Liver (tissue), 9 donors: Measurements from ENCODE around the gene LPAR1. TPM values are rescaled to one million over a fixed set of nuclear protein-coding genes. Genes with fewer than 3 reads are reported as not detected.

ENCODE experiments used
- DNase-seq: peaks from one replicate; pipeline ENCODE4 v3.0.0-alpha.2; 2017; ENCODE audit warnings: low spot score
- H3K27ac ChIP-seq, 2 donors: one replicate each; pipeline ENCODE4 v1.7.0; 2013; ENCODE audit warnings: inconsistent platforms in 2 of 2, low read length in 2 of 2, control low read depth in 1 of 2, low read depth in 1 of 2, mild to moderate bottlenecking in 1 of 2
- H3K27me3 ChIP-seq, 4 donors: one replicate each; pipeline versions ENCODE4 v1.6.1 to v1.7.0; 2013; ENCODE audit warnings: low read length in 3 of 4, inconsistent platforms in 1 of 4, mild to moderate bottlenecking in 1 of 4, moderate library complexity in 1 of 4; ENCODE audit not compliant: control insufficient read depth in 4 of 4, insufficient read depth in 4 of 4
- H3K36me3 ChIP-seq, 4 donors: one replicate each; pipeline versions ENCODE4 v1.6.1 to v1.7.0; 2013; ENCODE audit warnings: low read length in 3 of 4, mild to moderate bottlenecking in 3 of 4, low read depth in 1 of 4, moderate library complexity in 1 of 4; ENCODE audit not compliant: control insufficient read depth in 4 of 4, insufficient read depth in 3 of 4
- H3K4me1 ChIP-seq, 4 donors: one replicate each; pipeline versions ENCODE4 v1.6.1 to v1.7.0; 2013; ENCODE audit warnings: low read length in 3 of 4, mild to moderate bottlenecking in 3 of 4, moderate library complexity in 1 of 4; ENCODE audit not compliant: control insufficient read depth in 4 of 4, insufficient read depth in 4 of 4
- H3K4me3 ChIP-seq, 3 donors: one replicate each; pipeline versions ENCODE4 v1.6.1 to v1.7.0; 2013; ENCODE audit warnings: low read length in 3 of 3, control low read depth in 1 of 3, low read depth in 1 of 3, mild to moderate bottlenecking in 1 of 3
- H3K9ac ChIP-seq, 2 donors: one replicate each; pipeline ENCODE4 v1.7.0; 2013; ENCODE audit warnings: low read length in 2 of 2, mild to moderate bottlenecking in 2 of 2, moderate library complexity in 2 of 2, control low read depth in 1 of 2, low read depth in 1 of 2
- H3K9me3 ChIP-seq, 4 donors: one replicate each; pipeline versions ENCODE4 v1.6.1 to v1.7.0; 2013; ENCODE audit warnings: low read length in 3 of 4; ENCODE audit not compliant: control insufficient read depth in 4 of 4
- ATF3 ChIP-seq: IDR thresholded peaks from 2 replicates; pipeline ENCODE4 v1.6.1; 2016; ENCODE audit warnings: antibody characterized with exemption
- CTCF ChIP-seq: fragments of 150-350 bp; IDR thresholded peaks from 2 replicates; pipeline ENCODE4 v1.5.1; 2017; ENCODE audit warnings: improper control_type of control experiment, low read depth, low read length; ENCODE audit not compliant: missing input control
- EGR1 ChIP-seq, 2 donors: IDR thresholded peaks; 2 replicates each; pipeline ENCODE4 v1.6.1; 2016 to 2018; ENCODE audit warnings: antibody characterized with exemption in 2 of 2, low read depth in 2 of 2
- FOXA1 ChIP-seq: IDR thresholded peaks from 2 replicates; pipeline ENCODE4 v1.6.1; 2016; ENCODE audit warnings: antibody characterized with exemption
- FOXA2 ChIP-seq: IDR thresholded peaks from 2 replicates; pipeline ENCODE4 v1.6.1; 2016; ENCODE audit warnings: antibody characterized with exemption
- GABPA ChIP-seq, 2 donors: IDR thresholded peaks in 1 of 2; conservative IDR thresholded peaks in 1 of 2; 2 replicates each; pipeline ENCODE4 v1.6.1; 2016; ENCODE audit warnings: antibody characterized with exemption in 2 of 2, mild to moderate bottlenecking in 1 of 2, moderate library complexity in 1 of 2
- HNF4A ChIP-seq, 2 donors: conservative IDR thresholded peaks; 2 replicates each; pipeline ENCODE4 v1.6.1; 2016; ENCODE audit warnings: antibody characterized with exemption in 2 of 2, mild to moderate bottlenecking in 2 of 2
- HNF4G ChIP-seq: IDR thresholded peaks from 2 replicates; pipeline ENCODE4 v1.6.1; 2016; ENCODE audit warnings: antibody characterized with exemption
- JUND ChIP-seq, 2 donors: IDR thresholded peaks; 2 replicates each; pipeline ENCODE4 v1.6.1; 2016; ENCODE audit warnings: antibody characterized with exemption in 2 of 2
- MAX ChIP-seq: IDR thresholded peaks from 2 replicates; pipeline ENCODE4 v1.6.1; 2016; ENCODE audit warnings: antibody characterized with exemption
- NR2F2 ChIP-seq: IDR thresholded peaks from 2 replicates; pipeline ENCODE4 v1.6.1; 2016; ENCODE audit warnings: antibody characterized with exemption
- RAD21 ChIP-seq, 2 donors: IDR thresholded peaks; 2 replicates each; pipeline ENCODE4 v1.6.1; 2016; ENCODE audit warnings: antibody characterized with exemption in 2 of 2, mild to moderate bottlenecking in 2 of 2
- REST ChIP-seq: IDR thresholded peaks from 2 replicates; pipeline ENCODE4 v1.6.1; 2016; ENCODE audit warnings: antibody characterized with exemption, mild to moderate bottlenecking
- RXRA ChIP-seq, 2 donors: IDR thresholded peaks; 2 replicates each; pipeline ENCODE4 v1.6.1; 2017 to 2018; ENCODE audit warnings: antibody characterized with exemption in 2 of 2, mild to moderate bottlenecking in 1 of 2
- SP1 ChIP-seq: IDR thresholded peaks from 2 replicates; pipeline ENCODE4 v1.6.1; 2018; ENCODE audit warnings: antibody characterized with exemption, mild to moderate bottlenecking
- TAF1 ChIP-seq: conservative IDR thresholded peaks from 2 replicates; pipeline ENCODE4 v1.6.1; 2016; ENCODE audit warnings: antibody characterized with exemption, mild to moderate bottlenecking
- YY1 ChIP-seq: IDR thresholded peaks from 2 replicates; pipeline ENCODE4 v1.6.1; 2016; ENCODE audit warnings: antibody characterized with exemption, mild to moderate bottlenecking
- ZBTB33 ChIP-seq: IDR thresholded peaks from 2 replicates; pipeline ENCODE4 v1.6.1; 2016; ENCODE audit warnings: antibody characterized with exemption
- WGBS: extraction: QIAGEN DNeasy Blood & Tissue Kit; methylation state at CpG from one replicate; pipeline ENCODE4 v1.1.7; 2013; 5-methylcytosine and 5-hydroxymethylcytosine counted together
- polyA plus RNA-seq, 2 donors: library from polyadenylated mRNA; stranded (reverse) in 1 of 2; unstranded in 1 of 2; fragments of 200-250 nt in 1 of 2; fragments of >200 nt in 1 of 2; fragmentation: Nextera tagmentation in 1 of 2; extraction: Ambion mirVana in 1 of 2; gene quantifications; one replicate each; pipeline versions ENCODE4 v1.2.1 to v1.2.3, GENCODE V29; 2013 to 2015
- total RNA-seq, 2 donors: library from RNA; depleted of rRNA; stranded (reverse); fragments of >200 nt; gene quantifications; one replicate each; pipeline ENCODE4 v1.2.3, GENCODE V29; 2014
- donor health status: healthy.
- donor health status: healthy.
- donor health status: healthy.
- donor health status: healthy.
- donor health status: healthy.

LPAR1 gene
- total and polyA plus RNA-seq, 4 donors, result 0.51 to 3.6 (median 1.1) TPM

GRCh38 chr9:110938242-110938641, 100.0 kb downstream of the LPAR1 start:
- no peak overlapping the region for H3K27ac ChIP-seq
- no peak for TF ChIP-seq ATF3
- TF ChIP-seq FOXA2, result no peak
- no peak for TF ChIP-seq NR2F2
- no peak for TF ChIP-seq JUND (IDR thresholded peaks at IDR 0.05)
- no peak for TF ChIP-seq YY1
- no peak for TF ChIP-seq GABPA (IDR thresholded peaks at IDR 0.05 in 1 of 2, conservative IDR thresholded peaks at IDR 0.05 in 1 of 2)
- TF ChIP-seq HNF4A (conservative IDR thresholded peaks at IDR 0.05), result no peak
- no peak for TF ChIP-seq MAX
- no peak for TF ChIP-seq CTCF
- TF ChIP-seq RAD21 (IDR thresholded peaks at IDR 0.05), result no peak
- no peak for TF ChIP-seq RXRA (IDR thresholded peaks at IDR 0.05)
- no peak for TF ChIP-seq REST
- no peak for TF ChIP-seq EGR1 (IDR thresholded peaks at IDR 0.05; ENCODE audit: low read depth in 2 of 2)
- no peak for TF ChIP-seq TAF1
- TF ChIP-seq ZBTB33, result no peak
- no peak for TF ChIP-seq FOXA1
- no peak for TF ChIP-seq SP1
- no peak for TF ChIP-seq HNF4G
- 60% methylated on average over 3 of the region's 3 CpGs for WGBS

More at GRCh38 chr9:110938242-110938641, 100.0 kb downstream of the LPAR1 start:
- no peak for DNase-seq
- Histone ChIP-seq H3K4me1 (no peaks in the 10 kb centered on the region), H3K27me3 (no peaks in the 10 kb centered on the region), H3K4me3 (no peak overlapping the region), H3K9me3 (no peaks in the 10 kb centered on the region), H3K9ac (no peak overlapping the region), H3K36me3 (no peaks in the 10 kb centered on the region)
